Adrenal gland (tissue), 12 donors: Measurements from ENCODE around the gene ITGAV. TPM values are rescaled to one million over a fixed set of nuclear protein-coding genes. Genes with fewer than 3 reads are reported as not detected.

Experiments used
- DNase-seq, 7 donors: peaks; one replicate each; pipeline ENCODE4 v3.0.0-alpha.2; 2019 to 2020
- H3K27ac ChIP-seq, 5 donors: fragments of 200-600 bp; sonication (generic) in 4 of 5; 1 replicate in 3 of 5; 2 replicates in 2 of 5; pipeline versions ENCODE4 v1.5.1 to v1.8.0; 2016 to 2020; ENCODE audit warnings: mild to moderate bottlenecking in 1 of 5
- H3K27me3 ChIP-seq: fragments of 200-600 bp; 2 replicates; pipeline ENCODE4 v1.8.0; 2021
- H3K36me3 ChIP-seq, 2 donors: fragments of 200-600 bp; replicated peaks in 1 of 2; 1 replicate in 1 of 2; 2 replicates in 1 of 2; pipeline versions ENCODE4 v1.5.1 to v1.8.0; 2018 to 2022
- H3K4me1 ChIP-seq, 2 donors: fragments of 200-600 bp; replicated peaks in 1 of 2; 1 replicate in 1 of 2; 2 replicates in 1 of 2; pipeline versions ENCODE4 v1.5.1 to v1.8.0; 2018 to 2021
- H3K4me3 ChIP-seq, 4 donors: fragments of 200-600 bp; sonication (generic) in 3 of 4; one replicate each; pipeline ENCODE4 v1.5.1; 2016 to 2018
- H3K9me3 ChIP-seq, 3 donors: fragments of 200-600 bp; sonication (generic) in 1 of 3; replicated peaks in 1 of 3; 1 replicate in 2 of 3; 2 replicates in 1 of 3; pipeline versions ENCODE4 v1.5.1 to v1.8.0; 2016 to 2021
- CTCF ChIP-seq, 6 experiments: fragments of 450-650 bp in 4 of 6; fragments of 200-600 bp in 2 of 6; sonication (generic) in 1 of 6; IDR thresholded peaks; 1 replicate in 5 of 6; 2 replicates in 1 of 6; pipeline versions ENCODE4 v1.5.1 to v1.8.0; 2016 to 2021; ENCODE audit warnings: antibody characterized with exemption in 6 of 6, mild to moderate bottlenecking in 2 of 6, moderate library complexity in 1 of 6
- POLR2A ChIP-seq, 2 donors: fragments of 450-650 bp; IDR thresholded peaks; one replicate each; pipeline ENCODE4 v1.6.1; 2017; ENCODE audit warnings: antibody characterized with exemption in 2 of 2, mild to moderate bottlenecking in 2 of 2, moderate library complexity in 1 of 2
- WGBS, 4 donors: extraction: QIAGEN DNeasy Blood & Tissue Kit in 2 of 4; methylation state at CpG; one replicate each; pipeline versions ENCODE4 v1.1.5 to v1.1.7; 2013 to 2017; 5-methylcytosine and 5-hydroxymethylcytosine counted together
- intact Hi-C, 2 donors: fragments of 100-400 bp; cut with DNase I; formaldehyde crosslinking; loops; one replicate each; pipeline versions ENCODE4 v1.14.1 to v1.15.0; 2022 to 2023
- polyA plus RNA-seq, 3 donors: library from polyadenylated mRNA; stranded (reverse); fragments of 200-250 nt in 2 of 3; fragments of 350-450 nt in 1 of 3; fragmentation: Illumina TruSeq in 1 of 3; extraction: RNeasy Lipid Tissue Mini Kit (QIAGEN cat#74804) in 1 of 3; gene quantifications; one replicate each; pipeline ENCODE4 v1.2.3, GENCODE V29; 2013 to 2014
- total RNA-seq, 9 donors: library from RNA; depleted of rRNA in 4 of 9; stranded (reverse); fragments of >200 nt in 4 of 9; fragments of 120-200 nt in 1 of 9; fragmentation: NEBNext Ultra II Directional in 1 of 9; extraction: Animal tissue kit (Norgen Biotek cat#: 25700) in 1 of 9; gene quantifications; one replicate each; pipeline versions ENCODE4 v1.1.0 to v1.2.4, GENCODE V29; 2013 to 2023
- donor health status: healthy with polysubstance abuse.
- donor health status: Bipolar disorder and iron deficiency.
- donor health status: DM: yes; HTN: yes; CAD: no.
- donor health status: DM: no; HTN: no; CAD: no.
- donor health status: DM: no; HTN: no; CAD: no.
- donor health status: DM: yes; HTN: yes; CAD: no.

The ITGAV gene
- total and polyA plus RNA-seq, 12 donors, result 8.9 to 214 (median 112) TPM

- H3K27ac ChIP-seq, result no peak overlapping the region
- H3K4me3 ChIP-seq, result no peak overlapping the region
- no peaks in the 10 kb centered on the region for H3K4me1 ChIP-seq
- TF ChIP-seq POLR2A (IDR thresholded peaks at IDR 0.05), result no peak
- no peak for TF ChIP-seq CTCF (IDR thresholded peaks at IDR 0.05)
- H3K9me3 ChIP-seq, result no peaks in the 10 kb centered on the region
- H3K27me3 ChIP-seq, result no peaks in the 10 kb centered on the region
- WGBS, 4 donors, result 95 to 98% (median 97%) methylated on average over 3 of the region's 3 CpGs
- intact Hi-C loops, result no loop called here
- no peak for DNase-seq
- H3K36me3 ChIP-seq, result no peaks in the 10 kb centered on the region
Observed at GRCh38 chr2:186718122-186718521, 128.3 kb downstream of the ITGAV start.

- H3K4me3 ChIP-seq, result no peak overlapping the region
- TF ChIP-seq CTCF (IDR thresholded peaks at IDR 0.05), result no peak
- no peak for TF ChIP-seq POLR2A (IDR thresholded peaks at IDR 0.05)
- no peaks in the 10 kb centered on the region for H3K27me3 ChIP-seq
- intact Hi-C loops, result no loop called here
- 86 to 91% (median 87%) methylated on average over 4 of the region's 4 CpGs for WGBS, 4 donors
- H3K36me3 ChIP-seq, result no peaks in the 10 kb centered on the region
- H3K27ac ChIP-seq, result no peak overlapping the region
- H3K4me1 ChIP-seq, result peaks cover 0 to 5% of the 10 kb centered on the region in 2 donors
- H3K9me3 ChIP-seq, result no peaks in the 10 kb centered on the region
- DNase-seq, result no peak
Observed at GRCh38 chr2:186718903-186719302, 129.0 kb downstream of the ITGAV start.

- no peak overlapping the region for H3K27ac ChIP-seq
- intact Hi-C loops, result no loop called here
- DNase-seq, result no peak
- no peaks in the 10 kb centered on the region for H3K27me3 ChIP-seq
- H3K4me3 ChIP-seq, result no peak overlapping the region
- H3K9me3 ChIP-seq, result no peaks in the 10 kb centered on the region
- H3K4me1 ChIP-seq, result peaks cover 0 to 6% of the 10 kb centered on the region in 2 donors
- no peaks in the 10 kb centered on the region for H3K36me3 ChIP-seq
- no peak for TF ChIP-seq CTCF (IDR thresholded peaks at IDR 0.05)
- TF ChIP-seq POLR2A (IDR thresholded peaks at IDR 0.05), result no peak
Observed at GRCh38 chr2:186721956-186722355, 132.1 kb downstream of the ITGAV start.

DNA sequence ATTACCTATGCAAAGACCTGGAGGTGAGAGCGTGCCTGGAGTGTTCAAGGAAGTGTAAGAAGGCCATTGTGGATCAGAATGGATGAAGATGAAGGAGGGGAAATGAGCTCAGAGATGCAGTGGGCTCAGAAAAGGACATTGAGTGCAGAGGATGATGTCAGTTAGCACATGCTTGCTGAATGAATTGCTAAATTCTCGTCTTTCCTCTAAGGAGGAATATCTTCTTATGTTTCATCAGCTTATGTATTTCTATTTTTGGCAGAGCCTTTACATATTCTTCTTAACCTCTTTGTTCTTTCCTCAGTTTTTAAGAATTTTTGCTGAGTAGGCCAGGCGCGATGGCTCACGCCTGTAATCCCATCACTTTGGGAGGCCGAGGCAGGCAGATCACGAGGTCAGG lies 134.9 kb downstream of the ITGAV start:
- H3K36me3 ChIP-seq, result no peaks in the 10 kb centered on the region
- H3K27me3 ChIP-seq, result no peaks in the 10 kb centered on the region
- H3K27ac ChIP-seq, result peak overlapping the region in 3 of 5 donors; percentile 1 to 60 (median 9)
- no peak for DNase-seq
- H3K9me3 ChIP-seq, result no peaks in the 10 kb centered on the region
- peaks cover 0 to 6% of the 10 kb centered on the region in 2 donors for H3K4me1 ChIP-seq
- no peak overlapping the region for H3K4me3 ChIP-seq
- intact Hi-C loops, result no loop called here
- 80 to 91% (median 85%) methylated on average over 7 of the region's 7 CpGs for WGBS, 4 donors
- no peak for TF ChIP-seq CTCF (IDR thresholded peaks at IDR 0.05)
- TF ChIP-seq POLR2A (IDR thresholded peaks at IDR 0.05), result no peak
